HK-2 (cell line): ENCODE data around the gene RNPEP.
"Not testable (repeated sequence)": the region's sequence is repeated elsewhere in the genome, so short reads cannot be mapped to it uniquely, and the experiment has no call there.

Source experiments
- DNase-seq: peaks from one replicate; pipeline ENCODE4 v3.0.0-alpha.2; 2018; ENCODE audit not compliant: unreplicated experiment

Gene RNPEP

DNA sequence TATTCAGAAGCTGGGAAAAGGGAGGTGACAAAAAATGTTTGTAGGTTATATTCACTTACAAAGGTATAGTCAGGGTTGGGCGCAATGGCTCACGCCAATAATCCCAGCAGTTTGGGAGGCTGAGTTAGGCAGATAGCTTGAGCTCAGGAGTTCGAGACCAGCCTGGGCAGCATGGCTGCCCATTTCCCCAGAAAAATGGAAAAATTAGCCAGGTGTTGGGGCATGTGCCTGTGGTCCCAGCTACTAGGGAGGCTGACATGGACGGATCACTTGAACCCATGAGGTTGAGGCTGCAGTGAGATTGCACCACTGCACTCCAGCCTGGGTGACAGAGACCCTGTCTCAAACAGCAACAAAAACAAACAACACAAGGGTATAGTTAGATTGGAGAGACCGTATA, 24.1 kb upstream of the RNPEP start:
- DNase-seq: no peak

DNA sequence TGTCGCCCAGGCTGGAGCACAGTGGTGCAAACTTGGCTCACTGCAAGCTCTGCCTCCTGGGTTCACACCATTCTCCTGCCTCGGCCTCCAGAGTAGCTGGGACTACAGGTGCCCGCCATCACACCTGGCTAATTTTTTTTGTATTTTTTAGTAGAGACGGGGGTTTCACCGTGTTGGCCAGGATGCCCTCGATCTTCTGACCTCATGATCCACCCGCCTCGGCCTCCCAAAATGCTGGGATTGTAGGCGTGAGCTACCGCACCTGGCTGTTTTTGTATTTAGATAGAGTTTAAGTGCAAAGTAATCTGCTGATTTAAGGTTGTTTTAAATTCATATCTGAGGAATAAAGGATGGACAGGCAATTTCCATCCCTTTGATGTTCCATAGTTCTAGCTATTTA, 20.1 kb upstream of the RNPEP start:
- DNase-seq: not testable (repeated sequence)

DNA sequence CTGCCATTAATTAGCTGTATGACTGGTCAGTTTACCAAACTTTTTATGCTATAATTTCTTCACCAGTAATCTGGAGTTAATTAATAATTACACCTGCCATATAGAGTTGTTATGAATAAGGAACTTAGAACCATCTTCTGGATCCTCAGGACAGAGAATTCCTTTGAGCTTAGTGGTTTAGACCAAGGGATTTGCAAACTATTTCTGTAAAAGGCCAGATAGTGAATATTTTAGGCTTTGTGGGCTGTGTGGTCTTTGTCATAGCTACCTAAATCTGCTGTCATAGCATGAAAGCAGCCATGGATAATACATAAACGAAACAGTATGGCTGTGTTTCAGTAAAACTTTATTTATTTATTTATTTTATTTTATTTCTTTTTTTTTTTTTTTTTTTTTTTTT, 18.2 kb upstream of the RNPEP start:
- DNase-seq: no peak

DNA sequence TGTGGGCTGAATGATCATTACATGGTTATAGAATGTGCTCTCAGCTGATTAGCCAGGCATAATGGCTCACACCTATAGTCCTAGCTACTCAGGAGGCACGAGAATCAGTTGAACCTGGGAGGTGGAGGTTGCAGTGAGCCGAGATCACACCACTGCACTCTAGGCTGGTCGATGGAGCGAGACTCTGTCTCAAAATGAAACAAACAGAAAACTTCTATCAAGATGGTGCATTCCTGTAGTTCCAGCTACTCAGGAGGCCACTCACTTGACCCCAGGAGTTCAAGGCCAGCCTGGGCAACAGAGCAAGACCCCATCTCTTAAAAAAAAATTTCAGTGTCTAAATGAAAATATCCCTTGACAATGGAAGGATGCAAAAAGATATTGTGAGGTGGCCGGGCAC, 16.3 kb upstream of the RNPEP start:
- DNase-seq: peak; percentile 62

DNA sequence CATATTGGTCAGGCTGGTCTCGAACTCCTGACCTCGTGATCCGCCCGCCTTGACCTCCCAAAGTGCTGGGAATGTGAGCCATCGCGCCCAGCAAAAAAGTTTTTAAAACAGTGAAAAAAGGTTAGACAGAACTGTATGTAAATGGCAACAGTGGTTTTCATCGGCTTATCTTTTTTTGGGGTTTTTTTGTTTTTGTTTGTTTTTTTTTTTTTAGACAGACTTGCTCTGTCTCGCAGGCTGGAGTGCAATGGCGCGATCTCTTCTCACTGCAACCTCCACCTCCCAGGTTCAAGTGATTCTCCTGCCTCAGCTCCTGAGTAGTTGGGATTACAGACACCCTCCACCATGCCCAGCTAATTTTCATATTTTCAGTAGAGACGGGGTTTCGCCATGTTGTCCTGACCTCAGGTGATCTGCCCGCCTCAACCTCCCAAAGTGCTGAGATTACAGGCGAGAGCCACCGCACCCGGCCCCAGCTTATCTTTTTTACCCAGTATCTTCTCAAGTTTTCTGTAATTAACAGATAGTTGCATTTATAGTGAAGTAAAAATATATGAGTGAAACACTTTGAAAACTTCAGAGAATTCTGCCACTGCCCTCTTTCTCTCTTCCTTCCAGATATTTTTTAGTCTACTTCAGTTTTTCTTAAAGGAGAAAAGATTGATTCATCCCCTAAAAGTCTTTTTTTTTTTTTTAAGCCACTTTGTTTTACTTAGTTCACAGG, 14.1 kb upstream of the RNPEP start:
- no peak for DNase-seq

DNA sequence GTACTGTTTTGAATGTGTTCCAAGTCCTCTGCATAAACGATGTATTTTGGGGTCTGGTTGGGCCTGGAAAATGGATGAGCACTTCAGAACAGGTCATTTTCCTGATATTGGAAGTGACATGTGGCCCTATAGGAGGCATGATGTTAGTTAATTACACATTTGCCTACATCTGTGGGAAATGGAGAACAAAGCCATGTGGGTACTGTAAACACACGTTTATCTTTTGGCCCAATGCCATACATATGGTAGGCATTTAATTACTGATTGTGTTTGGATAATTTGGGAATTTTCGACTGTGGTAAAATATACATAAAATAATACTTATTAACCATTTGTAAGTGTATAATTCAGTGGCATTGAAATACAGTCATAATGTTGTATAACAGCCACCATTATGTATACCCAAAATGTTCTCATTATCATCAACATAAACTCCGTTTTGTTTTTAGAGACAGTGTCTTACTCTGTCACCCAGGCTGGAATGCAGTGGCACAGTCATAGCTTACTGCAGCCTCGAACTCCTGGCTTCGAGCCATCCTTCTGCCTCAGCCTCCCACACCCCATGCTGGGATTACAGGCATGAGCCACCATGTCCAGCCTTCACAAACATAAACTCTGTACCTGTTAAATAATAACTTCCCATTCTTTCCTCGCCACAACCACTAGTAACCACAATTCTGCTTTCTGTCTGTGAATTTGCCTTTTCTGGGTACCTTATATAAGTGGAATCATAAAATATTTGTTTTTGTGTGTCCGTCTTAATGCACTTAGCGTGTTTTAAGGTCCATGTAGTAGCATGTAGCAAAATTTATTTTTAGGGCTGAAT, 11.9 kb upstream of the RNPEP start:
- peak; percentile 68 for DNase-seq

DNA sequence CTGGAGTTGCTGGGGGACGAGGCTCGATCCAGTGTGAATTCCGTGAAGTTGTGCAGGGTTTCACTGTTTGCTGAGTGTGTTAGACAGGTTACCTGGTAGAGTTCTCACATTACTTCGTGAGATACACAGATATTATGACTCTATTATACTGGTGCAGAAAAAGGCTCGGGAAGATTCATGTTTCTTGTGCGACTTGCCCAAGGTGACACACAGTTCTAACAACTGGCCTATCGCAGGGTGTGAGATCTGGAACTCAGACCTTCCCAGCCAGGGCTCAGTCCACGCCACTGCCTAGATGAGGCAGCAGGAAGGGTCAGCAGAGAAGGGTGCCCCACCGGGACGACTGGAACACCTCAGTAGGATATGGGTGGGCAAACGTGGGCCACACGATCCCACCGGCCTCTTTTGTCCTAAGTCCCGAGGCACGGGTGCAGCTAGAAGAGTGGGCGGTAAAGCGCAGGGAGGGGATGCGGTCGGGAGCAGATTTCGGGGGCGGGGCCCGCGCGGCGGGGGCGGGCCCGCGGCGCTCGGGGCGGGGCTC, 296 bp upstream of the RNPEP start:
- DNase-seq: no peak

DNA sequence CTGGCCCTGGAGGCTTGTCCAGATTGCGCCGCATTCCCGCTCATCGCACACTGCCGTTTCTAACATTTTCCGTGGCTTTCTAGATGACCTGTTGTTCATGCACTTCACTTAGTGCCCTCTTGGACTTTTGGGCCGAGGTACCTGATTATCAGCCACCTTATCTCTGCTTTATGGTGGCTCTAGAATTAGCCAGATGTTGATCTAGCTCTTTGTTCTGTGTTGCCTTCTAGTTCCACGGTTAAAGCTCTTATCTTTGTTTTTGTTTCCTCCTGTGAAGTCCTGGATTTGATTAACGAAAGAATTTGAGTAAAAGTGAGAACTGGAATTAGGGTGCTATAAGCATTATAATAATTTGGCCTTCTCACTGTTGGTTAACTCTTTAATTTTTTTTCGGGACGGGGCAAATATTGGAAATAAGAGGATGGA, 945 bp downstream of the RNPEP start:
- no peak for DNase-seq

DNA sequence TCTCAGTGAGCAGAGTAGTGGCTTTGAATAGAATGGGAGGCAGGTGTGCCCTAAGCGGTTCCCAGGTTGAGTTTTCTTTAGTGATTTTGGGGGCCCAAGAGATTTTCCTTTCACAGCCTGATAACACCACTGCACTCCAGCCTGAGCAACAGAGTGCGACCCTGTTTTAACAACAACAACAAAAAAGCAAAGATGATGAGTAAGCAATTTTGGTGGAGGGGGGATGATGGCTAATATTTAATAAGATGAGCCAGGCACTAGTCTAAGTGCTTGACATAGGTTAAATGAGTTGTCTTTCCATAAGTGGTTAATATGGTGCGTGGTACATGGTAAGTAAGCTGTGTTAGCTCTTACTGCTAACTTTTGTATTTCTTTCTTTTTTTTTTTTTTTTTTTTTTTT, 2.0 kb downstream of the RNPEP start:
- no peak for DNase-seq

DNA sequence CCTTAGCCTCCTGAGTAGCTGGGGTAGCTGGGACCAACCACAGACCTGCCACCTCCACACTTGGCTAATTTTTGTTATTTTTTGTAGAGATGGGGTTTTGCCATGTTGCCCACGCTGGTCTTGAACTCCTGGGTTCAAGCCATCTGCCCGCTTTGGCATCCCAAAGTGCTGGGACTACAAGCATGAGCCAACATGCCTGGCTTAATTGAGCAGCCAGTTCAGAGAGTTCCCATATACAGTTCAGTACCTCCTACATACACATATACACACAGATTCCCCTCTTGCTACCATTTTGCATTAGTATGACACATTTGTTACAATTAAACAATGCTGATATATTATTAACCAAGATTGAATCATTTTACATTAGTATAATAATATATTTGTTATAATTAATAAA, 2.9 kb downstream of the RNPEP start:
- no peak for DNase-seq

DNA sequence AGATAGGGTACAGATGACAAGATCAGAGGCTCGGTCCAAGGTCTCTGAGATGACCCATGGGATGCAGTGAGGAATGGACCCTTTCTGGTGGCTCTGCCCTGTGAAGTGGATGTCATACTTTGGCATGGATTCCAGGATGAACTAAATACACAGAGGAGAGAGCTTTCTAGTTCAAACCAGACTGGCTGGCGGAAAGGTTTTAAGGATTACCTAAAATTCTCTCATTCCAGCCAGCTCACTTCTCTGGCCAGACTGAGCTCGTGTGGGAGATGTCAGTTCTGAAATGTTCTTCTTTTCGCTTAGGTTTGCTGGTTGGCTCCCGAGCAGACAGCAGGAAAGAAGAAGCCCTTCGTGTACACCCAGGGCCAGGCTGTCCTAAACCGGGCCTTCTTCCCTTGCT, 6.2 kb downstream of the RNPEP start:
- no peak for DNase-seq

DNA sequence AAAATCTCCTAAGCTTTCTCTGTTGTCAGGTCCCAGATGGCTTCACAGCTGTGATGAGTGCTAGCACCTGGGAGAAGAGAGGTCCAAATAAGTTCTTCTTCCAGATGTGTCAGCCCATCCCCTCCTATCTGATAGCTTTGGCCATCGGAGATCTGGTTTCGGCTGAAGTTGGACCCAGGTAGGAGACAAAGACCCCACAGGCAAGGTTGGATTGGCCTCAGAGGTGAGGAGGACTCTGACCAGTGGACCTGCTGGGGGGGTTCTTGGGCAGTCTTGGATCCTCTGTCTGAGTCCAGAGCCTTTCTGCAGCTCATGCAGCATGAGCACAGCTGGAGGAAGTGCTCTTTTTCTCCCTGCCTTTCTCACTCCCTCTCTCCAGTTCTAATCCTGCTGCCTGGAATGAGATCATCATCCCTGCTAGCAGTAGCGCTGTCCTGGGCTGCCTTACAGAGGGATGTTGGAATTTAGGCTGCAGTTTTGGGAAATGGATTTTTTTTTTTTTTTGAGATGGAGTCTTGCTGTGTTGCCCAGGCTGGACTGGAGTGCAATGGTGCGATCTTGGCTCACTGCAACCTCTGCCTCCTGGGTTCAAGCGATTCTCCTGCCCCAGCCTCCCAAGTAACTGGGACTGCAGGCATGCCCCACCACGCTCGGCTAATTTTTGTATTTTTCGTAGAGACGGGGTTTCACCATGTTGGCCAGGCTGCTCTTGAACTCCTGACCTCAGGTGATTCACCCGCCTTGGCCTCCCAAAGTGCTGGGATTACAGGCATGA, 7.1 kb downstream of the RNPEP start:
- no peak for DNase-seq

DNA sequence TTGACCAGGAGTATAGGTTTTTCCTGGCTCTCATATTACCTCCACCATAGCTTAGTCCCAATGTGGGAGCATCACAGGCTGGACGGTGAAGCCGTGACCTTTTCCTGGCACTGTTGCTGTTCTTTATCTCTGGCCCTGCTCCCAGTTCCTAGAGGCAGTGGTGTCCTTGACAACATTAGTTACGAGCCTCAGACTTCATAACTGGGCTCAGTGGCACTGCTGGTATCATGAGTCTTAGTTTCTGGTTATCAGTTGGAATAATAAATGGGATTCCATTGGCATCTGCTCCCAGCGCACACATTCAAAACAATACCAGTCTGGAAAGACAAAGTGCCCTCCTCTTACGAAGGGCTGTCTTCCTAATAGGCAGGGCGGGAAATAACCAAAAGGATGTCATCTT, 8.0 kb downstream of the RNPEP start:
- DNase-seq: no peak

DNA sequence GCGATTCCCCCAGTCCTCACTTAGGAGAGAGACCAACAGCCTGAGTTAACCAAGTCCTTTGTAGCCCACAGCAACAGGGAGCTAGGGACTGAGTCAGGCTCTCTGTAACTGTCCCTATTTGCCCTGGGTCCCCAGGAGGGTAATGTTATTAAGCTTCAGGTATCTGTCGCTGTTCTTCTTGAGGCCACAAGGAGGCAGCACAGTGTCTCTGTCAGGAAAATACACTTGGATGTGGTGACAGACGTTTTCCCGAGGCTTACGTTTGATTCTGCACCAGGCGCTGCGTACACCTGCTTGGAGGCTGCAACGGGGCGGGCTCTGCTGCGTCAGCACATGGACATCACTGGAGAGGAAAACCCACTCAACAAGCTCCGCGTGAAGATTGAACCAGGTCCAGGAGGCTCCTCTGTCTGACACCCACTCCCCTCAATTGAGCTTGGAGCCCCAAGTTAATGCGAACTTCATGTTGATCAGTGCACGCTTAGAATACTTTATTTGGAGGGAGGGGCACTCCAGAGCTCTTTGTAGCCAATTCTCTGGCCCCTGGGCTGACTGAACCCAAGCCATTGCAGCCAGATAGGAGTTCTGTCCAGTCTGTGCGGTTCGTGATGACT, 17.3 kb downstream of the RNPEP start:
- DNase-seq: peak; percentile 33

DNA sequence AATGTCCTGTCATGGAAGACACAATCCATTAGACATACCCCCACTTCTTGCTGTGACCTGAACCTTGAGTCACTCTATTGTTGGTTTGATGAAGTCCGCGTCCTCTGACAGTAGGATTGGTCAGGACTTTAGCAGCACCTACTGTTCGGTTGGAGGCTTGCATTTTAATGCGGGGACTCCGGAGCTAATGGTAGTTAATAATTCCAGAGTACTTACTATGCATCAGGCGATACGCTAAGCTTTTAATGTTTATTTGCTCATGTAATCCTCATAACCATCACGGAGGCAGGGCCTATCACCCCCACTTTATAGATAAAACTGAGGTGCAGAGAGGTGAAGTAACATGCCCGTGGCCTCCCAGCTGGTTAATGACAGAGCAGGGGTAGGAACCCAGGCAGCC, 20.1 kb downstream of the RNPEP start:
- DNase-seq: no peak

DNA sequence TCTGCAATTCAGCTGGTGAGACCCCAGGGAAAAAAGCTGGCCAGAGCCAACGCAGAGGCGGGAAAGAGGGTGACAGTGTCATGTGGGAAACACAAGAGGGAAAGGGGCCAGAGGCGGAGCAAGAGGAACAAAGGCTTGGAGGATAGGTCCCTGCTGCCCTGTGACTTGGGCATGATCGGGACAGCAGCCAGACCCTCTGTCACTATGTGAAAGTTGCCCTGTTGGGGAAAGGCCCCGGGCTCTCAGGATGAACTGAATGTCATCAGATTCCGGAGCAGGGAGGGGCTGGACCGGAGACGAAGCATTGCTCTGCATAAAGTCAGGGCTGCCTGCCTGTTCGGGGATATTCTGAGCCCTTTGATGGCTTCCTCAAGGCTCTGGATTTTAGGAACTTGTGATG, 22.3 kb downstream of the RNPEP start:
- DNase-seq: no peak

DNA sequence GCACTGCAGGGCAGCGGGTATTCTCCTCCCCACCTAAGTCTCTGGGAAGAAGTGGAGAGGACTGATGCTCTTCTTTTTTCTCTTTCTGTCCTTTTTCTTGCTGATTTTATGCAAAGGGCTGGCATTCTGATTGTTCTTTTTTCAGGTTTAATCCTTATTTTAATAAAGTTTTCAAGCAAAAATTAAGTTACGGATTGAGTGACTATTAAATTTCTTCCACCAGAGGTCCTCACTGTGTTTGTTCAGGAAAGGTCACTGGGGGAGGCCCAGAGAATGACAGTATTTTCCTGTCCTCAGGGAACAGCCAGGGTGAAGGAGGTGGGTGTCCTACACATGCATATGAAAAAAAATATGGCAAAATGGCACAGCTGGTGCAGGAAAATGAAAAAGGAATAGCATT, 23.5 kb downstream of the RNPEP start:
- DNase-seq: no peak

DNA sequence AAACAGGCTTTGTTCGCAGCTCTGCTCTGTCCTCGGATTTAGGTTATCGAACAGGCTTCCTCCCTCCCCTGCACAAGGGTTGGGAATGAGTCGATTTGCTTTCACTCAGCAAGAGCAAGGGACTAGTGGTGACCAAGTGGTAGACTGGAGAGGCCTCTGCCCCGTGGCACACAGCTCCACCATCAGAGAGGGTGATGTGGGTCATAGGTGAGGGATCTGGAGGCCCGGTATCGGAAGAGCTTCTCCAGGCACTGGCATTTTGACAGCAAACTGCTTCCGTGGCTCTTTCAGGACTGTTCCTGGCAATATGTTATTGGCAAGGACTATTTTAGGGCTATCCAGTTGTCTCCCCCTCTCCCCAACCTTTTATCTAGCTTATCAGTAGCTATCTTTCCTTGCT, 24.9 kb downstream of the RNPEP start:
- no peak for DNase-seq

DNA sequence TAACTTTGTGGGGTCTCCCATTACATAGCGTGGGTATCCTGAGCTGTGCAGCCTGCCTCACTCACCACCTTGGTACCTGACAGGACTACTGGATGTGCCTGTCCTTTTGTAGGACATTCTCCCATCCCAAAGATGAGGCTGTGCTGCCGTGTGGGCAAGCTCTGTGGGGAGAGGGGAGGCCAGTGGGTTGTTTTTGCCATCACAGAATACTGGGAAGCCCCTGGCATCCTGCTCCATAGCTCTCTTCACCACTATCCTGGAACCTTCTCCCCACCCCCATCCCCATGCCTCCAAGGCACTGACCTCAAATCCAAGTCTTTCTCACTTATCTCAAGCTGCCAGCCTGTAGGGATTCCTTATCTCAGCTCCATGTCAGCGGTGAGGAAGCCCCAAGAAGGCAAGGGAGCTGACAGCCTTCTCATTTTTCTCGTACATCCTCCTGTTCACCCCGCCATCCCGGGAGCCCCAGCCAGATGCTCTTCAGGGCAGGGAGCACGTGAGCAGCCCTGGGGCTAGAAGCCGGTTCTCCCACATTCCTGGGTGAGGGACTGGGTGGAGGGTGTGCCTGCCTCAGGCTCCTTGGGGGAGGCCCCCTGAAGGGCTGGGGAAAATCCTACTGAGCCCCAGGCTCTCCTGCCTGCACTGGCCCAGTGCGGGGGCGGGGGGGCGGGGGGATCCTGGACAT, 25.5 kb downstream of the RNPEP start:
- DNase-seq: no peak

DNA sequence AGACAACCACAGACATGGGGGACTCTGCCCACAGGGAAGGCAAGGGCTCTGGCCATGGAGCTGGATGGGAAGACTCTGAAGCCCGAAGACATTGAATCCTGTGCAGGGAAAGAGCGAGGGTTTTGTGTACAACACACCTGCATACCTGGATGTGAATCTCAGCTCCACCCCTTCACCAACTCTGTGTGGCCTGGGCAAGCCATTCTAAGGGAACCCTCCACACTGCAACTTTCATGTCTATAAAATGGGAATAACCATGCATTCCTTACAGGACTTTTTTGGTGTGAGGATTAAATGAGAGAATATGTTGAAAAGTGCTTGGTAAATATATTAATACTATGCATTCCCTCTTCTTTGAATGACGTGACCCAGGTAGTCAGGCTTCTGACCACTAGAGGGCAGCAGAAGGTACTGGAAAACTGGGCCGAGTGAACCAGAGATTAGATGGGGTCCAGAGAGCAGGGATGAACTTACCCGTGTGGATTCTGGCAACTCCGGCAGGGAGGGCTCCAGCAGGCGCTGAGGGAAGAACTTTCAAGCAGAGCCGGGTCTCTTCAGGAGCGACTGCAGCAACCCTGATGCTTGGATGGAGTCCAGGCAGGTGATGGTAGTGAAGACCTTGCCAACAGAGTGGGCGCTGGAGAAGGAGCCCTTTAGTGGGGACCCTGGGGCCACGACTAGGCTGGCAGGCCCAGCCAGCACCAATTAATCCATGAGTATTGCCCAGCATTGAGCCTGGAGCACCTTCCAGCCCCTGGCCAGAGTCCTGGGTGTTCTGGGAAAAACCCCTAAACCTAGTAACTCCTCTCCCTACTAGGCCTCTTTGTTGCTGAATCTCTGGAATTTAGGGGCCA, 27.1 kb downstream of the RNPEP start:
- DNase-seq: peak; percentile 87
